ENCODE results near the gene SEMA3G. TPM values are rescaled to one million over a fixed set of nuclear protein-coding genes. Genes with fewer than 3 reads are reported as not detected.

Gene SEMA3G
- total RNA-seq, 1 donor from 2014 or later, result 0.80 TPM

DNA sequence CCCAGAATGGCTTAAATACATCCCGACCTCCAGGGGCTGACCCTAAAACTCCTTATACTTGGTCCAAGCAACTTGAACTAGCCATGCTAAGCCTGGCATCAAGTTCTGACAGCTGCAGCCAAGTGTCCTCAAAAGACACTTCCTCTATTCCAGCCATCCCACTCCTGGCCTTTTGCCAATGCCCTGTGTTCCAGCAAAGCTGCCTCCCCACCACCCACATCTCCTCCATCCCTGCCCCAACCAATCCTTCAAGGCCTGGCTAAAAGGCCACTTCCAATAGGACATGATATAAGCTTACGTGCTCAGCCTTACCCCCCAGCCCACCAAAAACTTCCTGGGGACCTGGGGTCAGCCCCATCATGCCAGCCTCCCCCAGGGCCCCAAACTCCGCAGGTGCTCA lies 40.9 kb downstream of the SEMA3G start:
- DNase-seq (ENCODE audit: low spot score in 2 of 2, unreplicated experiment in 2 of 2), result no peak
- no peaks in the 10 kb centered on the region for H3K9me3 Mint-ChIP-seq
- H3K36me3 Mint-ChIP-seq, result peaks cover 31% of the 10 kb centered on the region
- H3K4me1 Mint-ChIP-seq, result peaks cover 9% of the 10 kb centered on the region
- no peaks in the 10 kb centered on the region for H3K27me3 Mint-ChIP-seq (ENCODE audit: low read depth)
- TF ChIP-seq, protein P1, sequence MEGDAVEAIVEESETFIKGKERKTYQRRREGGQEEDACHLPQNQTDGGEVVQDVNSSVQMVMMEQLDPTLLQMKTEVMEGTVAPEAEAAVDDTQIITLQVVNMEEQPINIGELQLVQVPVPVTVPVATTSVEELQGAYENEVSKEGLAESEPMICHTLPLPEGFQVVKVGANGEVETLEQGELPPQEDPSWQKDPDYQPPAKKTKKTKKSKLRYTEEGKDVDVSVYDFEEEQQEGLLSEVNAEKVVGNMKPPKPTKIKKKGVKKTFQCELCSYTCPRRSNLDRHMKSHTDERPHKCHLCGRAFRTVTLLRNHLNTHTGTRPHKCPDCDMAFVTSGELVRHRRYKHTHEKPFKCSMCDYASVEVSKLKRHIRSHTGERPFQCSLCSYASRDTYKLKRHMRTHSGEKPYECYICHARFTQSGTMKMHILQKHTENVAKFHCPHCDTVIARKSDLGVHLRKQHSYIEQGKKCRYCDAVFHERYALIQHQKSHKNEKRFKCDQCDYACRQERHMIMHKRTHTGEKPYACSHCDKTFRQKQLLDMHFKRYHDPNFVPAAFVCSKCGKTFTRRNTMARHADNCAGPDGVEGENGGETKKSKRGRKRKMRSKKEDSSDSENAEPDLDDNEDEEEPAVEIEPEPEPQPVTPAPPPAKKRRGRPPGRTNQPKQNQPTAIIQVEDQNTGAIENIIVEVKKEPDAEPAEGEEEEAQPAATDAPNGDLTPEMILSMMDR (IDR thresholded peaks at IDR 0.05; ENCODE audit: unreplicated experiment), result no peak
- no peak overlapping the region for H3K4me3 Mint-ChIP-seq
- no peak overlapping the region for H3K27ac Mint-ChIP-seq

DNA sequence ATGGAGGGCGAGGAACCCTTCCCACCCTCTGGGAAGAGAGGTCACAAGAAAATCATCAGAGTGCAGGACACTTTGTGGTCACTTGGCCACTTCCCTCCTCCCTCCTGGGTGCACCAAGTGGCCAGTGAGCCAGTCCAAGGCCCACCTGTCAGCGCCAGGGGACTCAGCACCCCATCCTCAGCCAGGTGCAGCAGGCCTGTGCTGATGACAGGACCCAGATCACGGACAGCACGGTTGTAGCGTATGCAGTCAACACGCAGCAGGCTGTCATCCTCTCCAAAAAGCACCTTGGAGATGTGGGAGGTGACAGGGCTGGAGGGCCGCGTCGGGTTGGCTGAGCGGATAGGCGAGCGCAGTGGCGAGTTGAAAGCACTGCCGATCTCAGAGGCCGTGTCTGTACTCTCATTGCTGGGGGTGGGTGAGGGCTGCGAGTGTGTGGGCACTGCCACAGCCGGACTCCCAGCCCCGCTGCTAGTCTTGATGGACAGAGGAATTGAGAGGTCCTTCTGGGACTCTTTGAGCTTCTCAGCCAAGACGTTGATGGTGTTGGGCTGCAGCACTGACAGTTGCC lies 41.5 kb downstream of the SEMA3G start:
- TF ChIP-seq, protein P1 (IDR thresholded peaks at IDR 0.05; ENCODE audit: unreplicated experiment), result no peak

DNA sequence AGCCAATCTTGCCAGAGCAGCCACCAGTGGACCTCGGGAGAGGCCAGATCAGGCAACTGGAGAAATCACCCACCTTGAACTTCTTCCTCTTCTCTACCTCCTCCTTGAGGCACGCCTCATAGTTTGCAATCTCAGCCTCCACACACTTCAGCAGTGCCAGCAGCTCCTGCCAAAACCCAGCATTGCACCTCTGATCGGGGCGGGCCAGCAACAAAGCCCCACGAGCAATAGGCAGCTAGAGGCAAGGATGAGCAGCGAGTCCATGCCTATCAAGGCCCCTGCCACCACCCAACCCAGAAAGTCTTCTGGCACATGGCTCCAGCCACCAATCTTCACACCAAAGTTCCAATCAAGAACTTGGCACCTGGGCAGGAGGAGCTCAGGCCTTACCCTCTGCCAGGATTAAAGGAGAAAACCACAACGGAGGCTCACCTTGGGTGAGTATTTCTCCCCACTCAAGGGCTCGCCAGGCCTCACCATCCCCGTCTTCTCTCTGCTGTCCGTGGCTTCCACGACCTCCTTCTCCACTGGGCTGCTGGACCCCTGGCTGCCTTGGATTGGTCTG lies 42.1 kb downstream of the SEMA3G start:
- H3K4me3 Mint-ChIP-seq, result no peak overlapping the region
- peaks cover 25% of the 10 kb centered on the region for H3K36me3 Mint-ChIP-seq
- H3K27me3 Mint-ChIP-seq (ENCODE audit: low read depth), result no peaks in the 10 kb centered on the region
- DNase-seq (ENCODE audit: low spot score in 2 of 2, unreplicated experiment in 2 of 2), result no peak
- H3K27ac Mint-ChIP-seq, result no peak overlapping the region
- TF ChIP-seq, protein P1 (IDR thresholded peaks at IDR 0.05; ENCODE audit: unreplicated experiment), result no peak
- H3K4me1 Mint-ChIP-seq, result no peaks in the 10 kb centered on the region
- H3K9me3 Mint-ChIP-seq, result no peaks in the 10 kb centered on the region

More for the DNA sequence above, 41.5 kb downstream of the SEMA3G start:
- Mint-ChIP-seq H3K27me3 (ENCODE audit: low read depth) (no peaks in the 10 kb centered on the region), H3K36me3 (peaks cover 28% of the 10 kb centered on the region), H3K4me1 (peaks cover 3% of the 10 kb centered on the region), H3K27ac (no peak overlapping the region), H3K9me3 (no peaks in the 10 kb centered on the region), H3K4me3 (no peak overlapping the region)
- DNase-seq (ENCODE audit: low spot score in 2 of 2, unreplicated experiment in 2 of 2), result no peak

DNA sequence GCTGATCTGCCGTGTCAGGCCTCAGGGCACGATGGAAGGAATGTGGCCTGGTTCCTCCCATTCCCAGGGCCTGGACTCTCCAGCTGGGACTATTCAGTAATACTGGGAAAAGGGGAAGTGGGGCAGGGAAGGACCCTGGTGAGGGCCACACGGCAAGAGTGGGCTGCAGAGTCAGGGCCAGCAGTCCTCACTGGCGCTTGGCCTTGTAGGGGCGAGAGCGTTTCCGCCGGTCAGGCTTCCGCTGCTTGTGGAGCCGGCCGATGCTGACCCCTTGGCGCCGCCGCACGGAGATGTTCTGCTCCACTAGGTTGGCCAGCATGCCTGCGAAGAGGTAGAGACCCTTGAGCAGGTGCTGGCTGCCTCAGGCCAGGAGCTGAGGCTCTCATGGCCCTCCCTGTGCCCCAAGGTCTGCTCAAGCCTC lies 42.8 kb downstream of the SEMA3G start:
- no peak overlapping the region for H3K27ac Mint-ChIP-seq
- no peak for DNase-seq (ENCODE audit: low spot score in 2 of 2, unreplicated experiment in 2 of 2)
- no peak overlapping the region for H3K4me3 Mint-ChIP-seq
- H3K9me3 Mint-ChIP-seq, result no peaks in the 10 kb centered on the region
- peaks cover 25% of the 10 kb centered on the region for H3K36me3 Mint-ChIP-seq
- H3K27me3 Mint-ChIP-seq (ENCODE audit: low read depth), result no peaks in the 10 kb centered on the region
- TF ChIP-seq, protein P1 (IDR thresholded peaks at IDR 0.05; ENCODE audit: unreplicated experiment), result no peak
- H3K4me1 Mint-ChIP-seq, result no peaks in the 10 kb centered on the region

DNA sequence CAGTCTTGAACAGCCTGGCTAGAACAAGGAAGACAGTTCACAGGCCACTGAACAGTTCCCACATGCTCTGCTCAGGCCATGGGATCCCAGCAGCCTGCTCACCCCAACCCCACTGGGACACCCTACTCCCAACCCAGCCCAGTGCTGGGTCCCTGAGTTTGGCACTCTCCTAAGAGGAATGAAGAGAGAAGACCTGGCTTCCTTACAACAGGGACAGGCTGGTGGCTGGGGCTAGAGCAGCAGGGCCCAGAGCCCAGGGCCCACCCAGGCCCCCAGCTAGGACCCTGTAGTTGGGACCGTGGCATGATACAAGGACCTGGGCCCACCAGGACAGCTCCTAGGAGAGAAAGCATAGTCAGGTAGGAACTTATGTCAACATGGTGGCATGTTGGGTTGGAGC lies 43.4 kb downstream of the SEMA3G start:
- H3K4me3 Mint-ChIP-seq, result no peak overlapping the region
- H3K36me3 Mint-ChIP-seq, result peaks cover 22% of the 10 kb centered on the region
- H3K9me3 Mint-ChIP-seq, result no peaks in the 10 kb centered on the region
- TF ChIP-seq, protein P1 (IDR thresholded peaks at IDR 0.05; ENCODE audit: unreplicated experiment), result no peak
- no peaks in the 10 kb centered on the region for H3K27me3 Mint-ChIP-seq (ENCODE audit: low read depth)
- H3K27ac Mint-ChIP-seq, result no peak overlapping the region
- H3K4me1 Mint-ChIP-seq, result no peaks in the 10 kb centered on the region
- no peak for DNase-seq (ENCODE audit: low spot score in 2 of 2, unreplicated experiment in 2 of 2)
